Smooth muscle cell (in vitro differentiated cells): ENCODE results near the gene PRPF8. TPM values are rescaled to one million over a fixed set of nuclear protein-coding genes. Genes with fewer than 3 reads are reported as not detected.
A peak's percentile ranks its signal among the peaks of the same experiment; 100 is the strongest.

Source experiments
- DNase-seq: peaks from one replicate; lab custom pipeline; 2025; ENCODE audit not compliant: unreplicated experiment; lab: John Stamatoyannopoulos, UW
- H2AFZ ChIP-seq: fragments of 200-600 bp; sonication (generic); 2 replicates; pipeline ENCODE4 v1.6.0; 2016; ENCODE audit warnings: antibody characterized with exemption, low read depth, mild to moderate bottlenecking
- H3F3A ChIP-seq: fragments of 200-600 bp; sonication (generic); 2 replicates; pipeline ENCODE4 v1.6.0; 2017; ENCODE audit warnings: antibody characterized with exemption, low read depth
- H3K27ac ChIP-seq: fragments of 200-600 bp; sonication (generic); 2 replicates; pipeline ENCODE4 v1.5.1; 2016; ENCODE audit warnings: low read depth, mild to moderate bottlenecking
- H3K27me3 ChIP-seq: fragments of 200-600 bp; sonication (generic); 2 replicates; pipeline ENCODE4 v1.6.1; 2016; ENCODE audit warnings: low read depth, mild to moderate bottlenecking
- H3K36me3 ChIP-seq: fragments of 200-600 bp; sonication (generic); 2 replicates; pipeline ENCODE4 v1.5.1; 2016; ENCODE audit warnings: low read depth
- H3K4me1 ChIP-seq: fragments of 200-600 bp; sonication (generic); 2 replicates; pipeline ENCODE4 v1.5.1; 2016; ENCODE audit warnings: low read depth
- H3K4me2 ChIP-seq: fragments of 200-600 bp; sonication (generic); 2 replicates; pipeline ENCODE4 v1.6.0; 2016; ENCODE audit warnings: mild to moderate bottlenecking
- H3K4me3 ChIP-seq: fragments of 200-600 bp; sonication (generic); 2 replicates; pipeline ENCODE4 v1.5.1; 2016; ENCODE audit warnings: mild to moderate bottlenecking
- H3K79me2 ChIP-seq: fragments of 200-600 bp; sonication (generic); 2 replicates; pipeline ENCODE4 v1.6.0; 2016; ENCODE audit warnings: low read depth, mild to moderate bottlenecking
- H3K9ac ChIP-seq: fragments of 200-600 bp; sonication (generic); 2 replicates; pipeline ENCODE4 v1.6.0; 2016; ENCODE audit warnings: low read depth
- H3K9me3 ChIP-seq: fragments of 200-600 bp; sonication (generic); replicated peaks from 2 replicates; pipeline ENCODE4 v1.5.1; 2016; ENCODE audit warnings: low read depth
- H4K20me1 ChIP-seq: fragments of 200-600 bp; sonication (generic); 2 replicates; pipeline ENCODE4 v1.6.0; 2016; ENCODE audit warnings: low read depth
- WGBS: methylation state at CpG from one replicate; pipeline ENCODE4 v1.1.7; 2016; ENCODE audit warnings: low lambda C conversion rate; 5-methylcytosine and 5-hydroxymethylcytosine counted together
- polyA plus RNA-seq: library from polyadenylated mRNA; unstranded; fragments of >200 nt; fragmentation: Nextera tagmentation; extraction: Ambion mirVana; gene quantifications from 2 replicates; pipeline ENCODE4 v1.2.1, GENCODE V29; 2016
- total RNA-seq: library from RNA; depleted of rRNA; stranded (reverse); fragments of >200 nt; gene quantifications from 2 replicates; pipeline ENCODE4 v1.2.3, GENCODE V29; 2014
- TF ChIP-seq, protein P1 (sequence below): fragments of 200-600 bp; sonication (generic); IDR thresholded peaks from 2 replicates; pipeline ENCODE4 v1.5.1; 2017; ENCODE audit warnings: borderline replicate concordance, mild to moderate bottlenecking, antibody characterized with exemption; ENCODE audit not compliant: insufficient read depth, poor library complexity, severe bottlenecking

The PRPF8 gene
- total and polyA plus RNA-seq, 2 experiments from 2014 or later = 99.7 to 129 TPM

DNA sequence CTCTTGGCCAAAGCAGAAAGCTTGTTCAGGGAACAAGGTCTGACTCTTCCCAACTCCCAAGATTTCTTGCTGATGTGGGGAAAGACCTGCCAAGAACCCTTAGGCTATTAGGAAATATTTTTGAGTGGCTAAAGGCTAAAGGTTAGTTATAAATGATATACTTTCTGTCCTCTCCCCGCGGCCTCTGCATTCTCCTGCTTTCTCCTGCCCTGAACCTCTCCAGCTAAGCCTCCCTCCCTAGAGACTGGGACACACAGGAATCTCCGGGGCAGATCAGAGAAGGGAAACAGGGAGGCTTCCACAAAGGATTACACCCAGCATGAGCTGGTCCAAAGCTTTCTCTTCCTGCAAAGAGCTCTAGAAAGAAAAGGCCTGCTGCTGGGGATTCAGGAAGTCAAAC is 58.3 kb downstream of the PRPF8 start:
- H3K27me3 ChIP-seq = no peaks in the 10 kb centered on the region
- no peak for DNase-seq
- WGBS = 57% methylated on average over 3 of the region's 3 CpGs
- no peaks in the 10 kb centered on the region for H3F3A ChIP-seq
- H3K27ac ChIP-seq = no peak overlapping the region
- no peaks in the 10 kb centered on the region for H4K20me1 ChIP-seq
- TF ChIP-seq, protein P1, sequence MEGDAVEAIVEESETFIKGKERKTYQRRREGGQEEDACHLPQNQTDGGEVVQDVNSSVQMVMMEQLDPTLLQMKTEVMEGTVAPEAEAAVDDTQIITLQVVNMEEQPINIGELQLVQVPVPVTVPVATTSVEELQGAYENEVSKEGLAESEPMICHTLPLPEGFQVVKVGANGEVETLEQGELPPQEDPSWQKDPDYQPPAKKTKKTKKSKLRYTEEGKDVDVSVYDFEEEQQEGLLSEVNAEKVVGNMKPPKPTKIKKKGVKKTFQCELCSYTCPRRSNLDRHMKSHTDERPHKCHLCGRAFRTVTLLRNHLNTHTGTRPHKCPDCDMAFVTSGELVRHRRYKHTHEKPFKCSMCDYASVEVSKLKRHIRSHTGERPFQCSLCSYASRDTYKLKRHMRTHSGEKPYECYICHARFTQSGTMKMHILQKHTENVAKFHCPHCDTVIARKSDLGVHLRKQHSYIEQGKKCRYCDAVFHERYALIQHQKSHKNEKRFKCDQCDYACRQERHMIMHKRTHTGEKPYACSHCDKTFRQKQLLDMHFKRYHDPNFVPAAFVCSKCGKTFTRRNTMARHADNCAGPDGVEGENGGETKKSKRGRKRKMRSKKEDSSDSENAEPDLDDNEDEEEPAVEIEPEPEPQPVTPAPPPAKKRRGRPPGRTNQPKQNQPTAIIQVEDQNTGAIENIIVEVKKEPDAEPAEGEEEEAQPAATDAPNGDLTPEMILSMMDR = no peak
- H3K9me3 ChIP-seq = no peaks in the 10 kb centered on the region
- H3K36me3 ChIP-seq = no peaks in the 10 kb centered on the region
- no peak overlapping the region for H3K4me3 ChIP-seq
- peak overlapping the region; percentile 40 for H3K4me2 ChIP-seq
- H3K4me1 ChIP-seq = peaks cover 25% of the 10 kb centered on the region
- no peaks in the 10 kb centered on the region for H3K79me2 ChIP-seq
- no peak overlapping the region for H3K9ac ChIP-seq
- H2AFZ ChIP-seq = no peak overlapping the region

- H4K20me1 ChIP-seq = no peaks in the 10 kb centered on the region
- no peaks in the 10 kb centered on the region for H3K79me2 ChIP-seq
- no peaks in the 10 kb centered on the region for H3K27me3 ChIP-seq
- peaks cover 25% of the 10 kb centered on the region for H3K4me1 ChIP-seq
- H3K27ac ChIP-seq = peak overlapping the region; percentile 46
- H2AFZ ChIP-seq = no peak overlapping the region
- 35% methylated on average over 6 of the region's 6 CpGs for WGBS
- H3K9me3 ChIP-seq = no peaks in the 10 kb centered on the region
- DNase-seq = no peak
- H3K4me3 ChIP-seq = no peak overlapping the region
- TF ChIP-seq, protein P1 = no peak
- peak overlapping the region; percentile 30 for H3K4me2 ChIP-seq
- H3K36me3 ChIP-seq = no peaks in the 10 kb centered on the region
- no peak overlapping the region for H3K9ac ChIP-seq
- H3F3A ChIP-seq = no peaks in the 10 kb centered on the region
These were observed 59.1 kb downstream of the PRPF8 start for GRCh38 chr17:1625581-1625980.

GRCh38 chr17:1625053-1625452 is 59.6 kb downstream of the PRPF8 start:
- TF ChIP-seq, protein P1 = no peak
- Histone ChIP-seq H3K36me3 (no peaks in the 10 kb centered on the region), H3F3A (no peaks in the 10 kb centered on the region), H3K27ac (peak overlapping the region; percentile 46), H3K4me2 (peak overlapping the region; percentile 30), H3K9ac (no peak overlapping the region), H2AFZ (no peak overlapping the region), H3K4me3 (no peak overlapping the region), H3K27me3 (no peaks in the 10 kb centered on the region), H3K79me2 (no peaks in the 10 kb centered on the region), H4K20me1 (no peaks in the 10 kb centered on the region), H3K4me1 (peaks cover 25% of the 10 kb centered on the region), H3K9me3 (no peaks in the 10 kb centered on the region)
- 83% methylated on average over 14 of the region's 14 CpGs for WGBS
- DNase-seq = no peak

DNA sequence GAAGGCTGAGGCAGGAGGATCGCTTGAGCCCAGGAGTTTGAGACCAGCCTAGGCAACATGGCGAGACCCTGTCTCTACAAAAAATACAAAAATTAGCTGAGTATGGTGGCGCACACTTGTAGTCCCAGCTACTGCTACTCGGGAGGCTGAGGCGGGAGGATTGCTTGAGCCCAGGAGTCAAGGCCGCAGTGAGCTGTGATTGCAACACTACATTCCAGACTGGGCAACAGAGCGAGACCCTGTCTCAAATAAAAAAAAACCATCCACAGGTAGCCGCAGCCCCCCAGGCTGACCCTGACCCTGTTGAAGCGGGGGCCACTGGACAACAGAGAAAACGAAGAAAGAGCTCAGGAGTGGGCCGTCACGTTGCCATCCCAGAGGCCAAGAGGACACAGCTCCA is 60.0 kb downstream of the PRPF8 start:
- Histone ChIP-seq H3K9ac (no peak overlapping the region), H3F3A (no peaks in the 10 kb centered on the region), H3K27ac (peak overlapping the region; percentile 46), H3K27me3 (no peaks in the 10 kb centered on the region), H4K20me1 (no peaks in the 10 kb centered on the region), H3K4me1 (peaks cover 25% of the 10 kb centered on the region), H3K4me2 (no peak overlapping the region), H2AFZ (no peak overlapping the region), H3K36me3 (no peaks in the 10 kb centered on the region), H3K9me3 (no peaks in the 10 kb centered on the region), H3K79me2 (no peaks in the 10 kb centered on the region), H3K4me3 (no peak overlapping the region)
- 87% methylated on average over 12 of the region's 12 CpGs for WGBS
- no peak for DNase-seq
- TF ChIP-seq, protein P1 = no peak
